ENCODE results near the gene EPHA1.
"Not testable (repeated sequence)": the region's sequence is repeated elsewhere in the genome, so short reads cannot be mapped to it uniquely, and the experiment has no call there.

The EPHA1 gene

GRCh38 chr7:143434660-143435059 lies 26.0 kb upstream of the EPHA1 start:
- Histone ChIP-seq H3K27ac (ENCODE audit: insufficient read depth in 1 of 2, low read depth in 1 of 2, low read length in 2 of 2, poor library complexity in 1 of 2, severe bottlenecking in 2 of 2) (no peak overlapping the region), H3K27me3 (replicated peaks in 2 of 5; ENCODE audit: control insufficient read depth in 4 of 5, insufficient read depth in 5 of 5, low read length in 4 of 5) (no peaks in the 10 kb centered on the region), H3K9me3 (ENCODE audit: control extremely low read depth in 1 of 5, control insufficient read depth in 4 of 5, insufficient read depth in 2 of 5, low read depth in 1 of 5, low read length in 4 of 5) (no peaks in the 10 kb centered on the region), H3K4me1 (ENCODE audit: control extremely low read depth in 1 of 4, control insufficient read depth in 4 of 4, insufficient read depth in 4 of 4, low read length in 3 of 4) (peaks cover 0 to 20% (median 13%) of the 10 kb centered on the region in 4 experiments), H3K4me3 (ENCODE audit: control insufficient read depth in 1 of 7, extremely low read depth in 1 of 7, insufficient read depth in 4 of 7, low read depth in 2 of 7, low read length in 6 of 7) (no peak overlapping the region), H3K36me3 (ENCODE audit: control insufficient read depth in 4 of 4, insufficient read depth in 4 of 4, low read length in 3 of 4) (peaks cover 0 to 2% (median 0%) of the 10 kb centered on the region in 4 experiments)
- no peak for DNase-seq
- POLR2A ChIA-PET: no interaction called here
- CTCF ChIA-PET: interaction anchor here (1.1 to 1.6 kb wide), 4 partner anchors 13 to 219 kb away, joined by 3 to 5 read pairs (median 4); partner anchors contain the start of gene EPHA1
- WGBS (ENCODE audit: insufficient coverage): 99% methylated on average over 9 of the region's 9 CpGs

- CTCF ChIA-PET: interaction anchor here (0.6 to 1.6 kb wide), 5 partner anchors 12 to 218 kb away, joined by 3 to 5 read pairs (median 3); no protein-coding TSS in a partner anchor
Measured at GRCh38 chr7:143433759-143434158, 25.1 kb upstream of the EPHA1 start.

GRCh38 chr7:143431109-143431508 lies 22.5 kb upstream of the EPHA1 start:
- CTCF ChIA-PET: interaction anchor here (1.2 kb wide), 1 partner anchor 9 kb away, joined by 3 read pairs; no protein-coding TSS in a partner anchor
- peaks cover 0 to 3% (median under 1%) of the 10 kb centered on the region in 4 experiments for H3K4me1 ChIP-seq (ENCODE audit: control extremely low read depth in 1 of 4, control insufficient read depth in 4 of 4, insufficient read depth in 4 of 4, low read length in 3 of 4)
- POLR2A ChIA-PET: no interaction called here
- DNase-seq: no peak
- no peak overlapping the region for H3K27ac ChIP-seq (ENCODE audit: insufficient read depth in 1 of 2, low read depth in 1 of 2, low read length in 2 of 2, poor library complexity in 1 of 2, severe bottlenecking in 2 of 2)
- no CpG with 5 or more reads among the region's 2 CpGs for WGBS (ENCODE audit: insufficient coverage)
- H3K4me3 ChIP-seq (ENCODE audit: control insufficient read depth in 1 of 7, extremely low read depth in 1 of 7, insufficient read depth in 4 of 7, low read depth in 2 of 7, low read length in 6 of 7): no peak overlapping the region
- peaks cover 0 to 2% (median 0%) of the 10 kb centered on the region in 4 experiments for H3K36me3 ChIP-seq (ENCODE audit: control insufficient read depth in 4 of 4, insufficient read depth in 4 of 4, low read length in 3 of 4)
- H3K9me3 ChIP-seq (ENCODE audit: control extremely low read depth in 1 of 5, control insufficient read depth in 4 of 5, insufficient read depth in 2 of 5, low read depth in 1 of 5, low read length in 4 of 5): no peaks in the 10 kb centered on the region
- no peaks in the 10 kb centered on the region for H3K27me3 ChIP-seq (replicated peaks in 2 of 5; ENCODE audit: control insufficient read depth in 4 of 5, insufficient read depth in 5 of 5, low read length in 4 of 5)

More at GRCh38 chr7:143433759-143434158, 25.1 kb upstream of the EPHA1 start:
- DNase-seq: no peak
- Histone ChIP-seq H3K27me3 (replicated peaks in 2 of 5; ENCODE audit: control insufficient read depth in 4 of 5, insufficient read depth in 5 of 5, low read length in 4 of 5) (no peaks in the 10 kb centered on the region), H3K36me3 (ENCODE audit: control insufficient read depth in 4 of 4, insufficient read depth in 4 of 4, low read length in 3 of 4) (peaks cover 0 to 2% (median 0%) of the 10 kb centered on the region in 4 experiments), H3K27ac (ENCODE audit: insufficient read depth in 1 of 2, low read depth in 1 of 2, low read length in 2 of 2, poor library complexity in 1 of 2, severe bottlenecking in 2 of 2) (no peak overlapping the region), H3K9me3 (ENCODE audit: control extremely low read depth in 1 of 5, control insufficient read depth in 4 of 5, insufficient read depth in 2 of 5, low read depth in 1 of 5, low read length in 4 of 5) (no peaks in the 10 kb centered on the region), H3K4me3 (ENCODE audit: control insufficient read depth in 1 of 7, extremely low read depth in 1 of 7, insufficient read depth in 4 of 7, low read depth in 2 of 7, low read length in 6 of 7) (no peak overlapping the region), H3K4me1 (ENCODE audit: control extremely low read depth in 1 of 4, control insufficient read depth in 4 of 4, insufficient read depth in 4 of 4, low read length in 3 of 4) (peaks cover 0 to 20% (median 13%) of the 10 kb centered on the region in 4 experiments)
- WGBS (ENCODE audit: insufficient coverage): no CpG with 5 or more reads among the region's 4 CpGs
- POLR2A ChIA-PET: no interaction called here

GRCh38 chr7:143429770-143430698 lies 21.4 kb upstream of the EPHA1 start:
- peaks cover 0 to 3% (median under 1%) of the 10 kb centered on the region in 4 experiments for H3K4me1 ChIP-seq (ENCODE audit: control extremely low read depth in 1 of 4, control insufficient read depth in 4 of 4, insufficient read depth in 4 of 4, low read length in 3 of 4)
- ChIA-PET POLR2A (no interaction called here), CTCF (no interaction called here)
- H3K4me3 ChIP-seq (ENCODE audit: control insufficient read depth in 1 of 7, extremely low read depth in 1 of 7, insufficient read depth in 4 of 7, low read depth in 2 of 7, low read length in 6 of 7): no peak overlapping the region
- 98% methylated on average over 5 of the region's 10 CpGs for WGBS (ENCODE audit: insufficient coverage)
- H3K27ac ChIP-seq (ENCODE audit: insufficient read depth in 1 of 2, low read depth in 1 of 2, low read length in 2 of 2, poor library complexity in 1 of 2, severe bottlenecking in 2 of 2): no peak overlapping the region
- no peaks in the 10 kb centered on the region for H3K9me3 ChIP-seq (ENCODE audit: control extremely low read depth in 1 of 5, control insufficient read depth in 4 of 5, insufficient read depth in 2 of 5, low read depth in 1 of 5, low read length in 4 of 5)
- H3K36me3 ChIP-seq (ENCODE audit: control insufficient read depth in 4 of 4, insufficient read depth in 4 of 4, low read length in 3 of 4): peaks cover 0 to 2% (median 0%) of the 10 kb centered on the region in 4 experiments
- H3K27me3 ChIP-seq (replicated peaks in 2 of 5; ENCODE audit: control insufficient read depth in 4 of 5, insufficient read depth in 5 of 5, low read length in 4 of 5): no peaks in the 10 kb centered on the region
- DNase-seq: no peak

- WGBS (ENCODE audit: insufficient coverage): 100% methylated on average over 2 of the region's 2 CpGs
- peak overlapping the region in 1 of 2 experiments; percentile 49 for H3K27ac ChIP-seq (ENCODE audit: insufficient read depth in 1 of 2, low read depth in 1 of 2, low read length in 2 of 2, poor library complexity in 1 of 2, severe bottlenecking in 2 of 2)
- ChIA-PET CTCF (interaction anchor here (0.8 to 1.2 kb wide), 3 partner anchors 8 to 20 kb away, joined by 3 read pairs; no protein-coding TSS in a partner anchor), POLR2A (no interaction called here)
- no peaks in the 10 kb centered on the region for H3K9me3 ChIP-seq (ENCODE audit: control extremely low read depth in 1 of 5, control insufficient read depth in 4 of 5, insufficient read depth in 2 of 5, low read depth in 1 of 5, low read length in 4 of 5)
- H3K36me3 ChIP-seq (ENCODE audit: control insufficient read depth in 4 of 4, insufficient read depth in 4 of 4, low read length in 3 of 4): no peaks in the 10 kb centered on the region
- no peak for DNase-seq
- no peak overlapping the region for H3K4me3 ChIP-seq (ENCODE audit: control insufficient read depth in 1 of 7, extremely low read depth in 1 of 7, insufficient read depth in 4 of 7, low read depth in 2 of 7, low read length in 6 of 7)
- peaks cover 0 to 10% (median 5%) of the 10 kb centered on the region in 4 experiments for H3K4me1 ChIP-seq (ENCODE audit: control extremely low read depth in 1 of 4, control insufficient read depth in 4 of 4, insufficient read depth in 4 of 4, low read length in 3 of 4)
- no peaks in the 10 kb centered on the region for H3K27me3 ChIP-seq (replicated peaks in 2 of 5; ENCODE audit: control insufficient read depth in 4 of 5, insufficient read depth in 5 of 5, low read length in 4 of 5)
Measured at GRCh38 chr7:143426479-143427142, 18.0 kb upstream of the EPHA1 start.

GRCh38 chr7:143424476-143424875 lies 15.8 kb upstream of the EPHA1 start:
- H3K4me3 ChIP-seq (ENCODE audit: control insufficient read depth in 1 of 7, extremely low read depth in 1 of 7, insufficient read depth in 4 of 7, low read depth in 2 of 7, low read length in 6 of 7); H3K9me3 ChIP-seq (ENCODE audit: control extremely low read depth in 1 of 5, control insufficient read depth in 4 of 5, insufficient read depth in 2 of 5, low read depth in 1 of 5, low read length in 4 of 5); POLR2A ChIA-PET; H3K27me3 ChIP-seq (replicated peaks in 2 of 5; ENCODE audit: control insufficient read depth in 4 of 5, insufficient read depth in 5 of 5, low read length in 4 of 5); H3K36me3 ChIP-seq (ENCODE audit: control insufficient read depth in 4 of 4, insufficient read depth in 4 of 4, low read length in 3 of 4); DNase-seq; H3K27ac ChIP-seq (ENCODE audit: insufficient read depth in 1 of 2, low read depth in 1 of 2, low read length in 2 of 2, poor library complexity in 1 of 2, severe bottlenecking in 2 of 2): not testable (repeated sequence)
- CTCF ChIA-PET: interaction anchor here (2.3 kb wide), 1 partner anchor 9 kb away, joined by 6 read pairs; no protein-coding TSS in a partner anchor
- peaks cover 0 to 10% (median 5%) of the 10 kb centered on the region in 4 experiments for H3K4me1 ChIP-seq (ENCODE audit: control extremely low read depth in 1 of 4, control insufficient read depth in 4 of 4, insufficient read depth in 4 of 4, low read length in 3 of 4)
- 95% methylated on average over 8 of the region's 34 CpGs for WGBS (ENCODE audit: insufficient coverage)

Measured in common myeloid progenitor, CD34-positive (primary cell).